Measurements from ENCODE around the gene RPL36A.

GRCh38 chrX:101370888-101371504, 19.8 kb upstream of the RPL36A start:
- TF ChIP-seq EZH2 (IDR thresholded peaks at IDR 0.05) (no peak), POLR2AphosphoS5 (IDR thresholded peaks at IDR 0.05; ENCODE audit: borderline replicate concordance, low read depth, low read length) (no peak)

All from SK-N-MC (cell line).